Smooth muscle cell of the brain vasculature (primary cell): ENCODE measurements around the gene CHCT1.
"Not testable (repeated sequence)": the region's sequence is repeated elsewhere in the genome, so short reads cannot be mapped to it uniquely, and the experiment has no call there.

Experiments used
- DNase-seq: peaks from one replicate; pipeline ENCODE4 v3.0.0-alpha.2; 2012; ENCODE audit warnings: low read depth, low spot score

Gene CHCT1

DNA sequence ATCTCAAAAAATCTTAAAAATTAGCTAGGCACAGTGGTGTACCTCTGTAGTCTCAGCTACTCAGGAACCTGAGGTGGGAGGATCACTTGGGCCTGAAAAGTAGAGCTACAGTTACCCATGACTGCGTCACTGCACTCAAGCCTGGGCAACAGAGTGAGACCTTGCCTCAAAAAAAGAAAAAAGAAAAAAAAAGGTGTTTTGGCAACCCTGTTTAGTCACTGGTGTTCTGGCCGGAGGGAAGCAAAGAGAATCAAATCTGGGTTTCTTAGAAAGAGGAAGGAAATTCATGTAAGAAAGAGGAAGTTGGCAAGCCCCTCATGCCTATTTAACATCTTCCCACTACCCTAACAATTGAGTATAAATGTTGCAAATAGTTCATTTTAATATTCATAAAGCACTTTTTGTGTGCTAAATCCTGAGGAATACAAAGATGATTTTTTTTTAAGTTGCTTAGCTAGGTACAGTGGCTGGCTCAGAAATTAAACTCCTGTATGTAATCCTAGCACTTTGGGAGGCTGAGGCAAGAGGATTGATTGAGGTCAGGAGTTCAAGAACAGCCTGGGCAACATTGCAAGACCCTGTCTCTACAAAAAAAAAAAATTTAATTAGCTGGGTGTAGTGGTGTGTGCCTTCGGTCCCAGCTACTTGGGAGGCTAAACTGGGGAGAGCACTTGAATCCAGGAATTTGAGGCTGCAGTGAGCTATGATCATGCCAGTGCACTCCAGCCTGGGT, 23.9 kb upstream of the CHCT1 start:
- no peak for DNase-seq

DNA sequence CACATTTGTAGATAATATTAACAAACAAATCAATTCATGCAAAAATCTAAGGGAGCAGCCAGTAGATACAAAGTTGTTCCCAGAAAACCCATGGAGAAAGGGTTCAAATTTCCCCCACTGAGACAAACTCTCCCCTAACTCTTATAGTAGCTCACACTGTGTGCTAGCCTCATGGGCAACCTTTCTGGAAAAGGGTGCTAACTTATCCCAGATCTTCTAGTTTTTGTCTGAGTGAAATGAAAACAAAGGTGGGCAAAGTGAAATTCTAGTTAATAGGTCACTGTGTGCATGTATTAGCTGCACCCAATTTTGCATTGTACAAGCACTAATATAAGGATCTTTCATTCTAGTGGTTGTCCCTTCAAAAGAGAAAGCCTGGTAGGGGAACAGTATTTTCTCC, 20.5 kb upstream of the CHCT1 start:
- no peak for DNase-seq

GRCh38 chr17:60403523-60403810, 18.8 kb upstream of the CHCT1 start:
- DNase-seq: no peak

GRCh38 chr17:60403962-60404361, 18.3 kb upstream of the CHCT1 start:
- DNase-seq: no peak

DNA sequence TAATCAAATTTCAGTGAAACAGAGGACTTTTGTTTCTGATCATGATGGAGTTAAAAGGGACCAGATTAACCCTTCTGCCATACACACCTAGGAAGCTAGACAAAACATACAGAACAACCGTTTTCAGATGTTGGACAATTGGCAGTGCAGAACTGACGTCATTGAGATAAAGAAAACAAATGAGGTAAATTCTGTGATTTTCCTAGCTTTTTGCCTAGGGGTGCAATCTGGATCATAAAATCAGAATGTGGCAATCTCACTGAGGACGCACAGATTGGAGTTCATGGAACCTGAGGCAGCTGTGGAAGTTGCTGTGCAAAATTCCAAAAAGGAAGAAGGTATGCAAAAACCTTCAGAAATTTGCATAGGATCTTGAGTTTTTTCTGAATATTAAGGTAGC, 15.4 kb upstream of the CHCT1 start:
- DNase-seq: no peak

DNA sequence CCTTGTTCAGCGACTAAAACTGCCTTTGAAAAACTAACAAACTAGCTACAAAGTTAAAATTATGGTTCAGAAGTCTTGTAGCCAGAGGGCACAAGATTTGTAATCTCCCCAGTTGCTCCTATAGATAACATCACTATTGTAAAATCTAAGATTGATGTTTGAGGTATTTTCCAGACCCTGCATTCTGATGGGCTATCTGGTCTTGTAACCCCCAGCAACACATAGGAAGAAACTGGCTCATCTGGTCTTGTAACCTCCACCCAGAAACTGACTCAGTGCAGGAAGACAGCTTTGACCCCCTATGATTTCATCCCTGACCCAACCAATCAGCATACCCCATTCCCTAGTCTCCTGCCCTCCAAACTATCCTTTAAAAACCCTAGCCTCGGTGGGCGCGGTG, 12.3 kb upstream of the CHCT1 start:
- no peak for DNase-seq

DNA sequence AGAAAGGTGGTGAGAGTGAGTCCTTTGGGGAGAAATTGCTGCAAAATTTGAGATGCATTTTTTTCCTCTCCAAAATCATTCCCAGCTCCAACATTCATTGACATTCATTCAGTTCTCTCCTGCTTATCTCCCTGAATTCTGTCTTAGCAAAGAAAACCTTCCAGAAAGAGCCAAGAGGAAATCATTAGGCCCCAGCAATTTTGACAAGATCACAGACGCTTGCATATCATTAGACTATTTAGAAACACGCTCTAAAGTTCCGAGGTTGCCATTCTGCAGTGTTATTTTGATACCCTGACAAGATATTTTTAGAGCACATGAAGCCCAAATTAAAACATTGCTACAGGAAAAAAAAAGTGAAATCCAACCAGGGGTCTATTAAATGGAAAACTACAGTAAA, 9.6 kb upstream of the CHCT1 start:
- no peak for DNase-seq

- DNase-seq: no peak
Observed at GRCh38 chr17:60415146-60415545, 7.1 kb upstream of the CHCT1 start.

GRCh38 chr17:60416368-60416925, 5.8 kb upstream of the CHCT1 start:
- no peak for DNase-seq

DNA sequence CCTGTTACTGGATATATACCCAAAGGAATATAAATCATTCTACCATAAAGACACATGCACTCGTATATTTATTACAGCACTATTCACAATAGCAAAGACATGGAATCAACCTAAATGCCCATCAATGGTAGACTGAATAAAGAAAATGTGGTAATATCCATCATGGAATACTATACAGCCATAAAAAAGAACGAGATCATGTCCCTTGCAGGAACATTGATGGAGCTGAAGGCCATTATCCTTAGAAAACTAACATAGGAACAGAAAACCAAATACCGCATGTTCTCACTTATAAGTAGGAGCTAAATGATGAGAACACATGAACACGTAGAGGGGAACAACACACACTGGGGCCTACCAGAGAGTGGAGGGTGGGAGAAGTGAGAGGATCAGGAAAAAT, 3.3 kb upstream of the CHCT1 start:
- DNase-seq: not testable (repeated sequence)

DNA sequence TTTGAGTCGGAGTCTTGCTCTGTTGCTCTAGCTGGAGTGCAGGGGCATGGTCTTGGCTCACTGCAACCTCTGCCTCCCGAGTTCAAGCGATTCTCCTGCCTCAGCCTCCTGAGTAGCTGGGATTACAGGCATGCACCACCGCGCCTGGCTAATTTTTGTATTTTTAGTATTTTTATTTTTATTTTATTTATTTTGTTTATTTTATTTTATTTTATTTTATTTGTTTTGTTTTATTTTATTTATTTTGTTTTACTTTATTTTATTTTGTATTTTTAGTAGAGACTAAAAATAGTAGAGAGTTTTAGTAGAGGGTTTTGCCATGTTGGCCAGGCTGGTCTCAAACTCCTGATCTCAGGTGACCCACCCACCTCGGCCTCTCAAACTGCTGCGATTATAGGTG, 2.4 kb upstream of the CHCT1 start:
- not testable (repeated sequence) for DNase-seq

DNA sequence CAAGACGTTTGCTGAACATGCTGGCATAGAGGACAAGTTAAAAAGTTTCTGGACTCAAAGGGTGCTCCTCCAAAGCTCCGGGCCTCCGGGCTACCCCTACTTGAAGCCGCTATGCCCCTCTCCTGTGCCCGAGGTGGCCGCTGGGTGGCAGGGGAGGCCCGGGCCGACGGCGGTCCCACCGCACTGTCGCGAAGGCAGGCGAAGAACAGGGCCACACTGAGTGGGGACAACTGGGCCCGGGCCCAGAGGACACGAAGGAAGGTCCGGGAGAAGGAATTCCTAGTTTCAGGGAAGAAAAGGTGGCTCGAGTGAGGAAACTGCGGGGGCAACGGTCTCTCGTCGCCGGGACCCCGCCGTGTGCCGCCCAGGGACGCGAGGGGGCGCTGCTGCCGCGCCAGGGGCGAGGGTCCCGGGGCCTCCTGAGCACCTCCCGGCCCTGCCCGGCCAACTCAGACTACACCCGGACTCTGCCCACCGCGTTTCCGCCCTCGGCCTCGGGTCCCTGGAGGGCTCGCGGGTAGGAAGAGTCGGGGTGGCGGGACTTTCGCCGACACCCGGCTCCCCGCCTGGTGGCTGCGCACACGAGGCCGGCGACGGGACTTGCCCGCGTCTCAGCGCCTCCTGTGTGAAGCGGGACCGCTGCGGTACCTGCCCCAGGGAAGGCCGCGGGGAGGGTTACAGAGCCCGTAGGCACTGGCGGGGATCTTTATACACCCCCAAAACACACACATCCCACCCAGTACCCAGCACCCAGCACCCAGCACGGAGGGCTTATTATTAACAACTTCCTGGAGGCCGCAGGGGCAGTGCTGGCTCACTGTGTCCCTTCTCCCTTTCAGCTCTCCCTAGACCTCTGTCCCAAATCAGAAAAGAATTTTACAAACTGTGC, 772 bp upstream of the CHCT1 start:
- no peak for DNase-seq

DNA sequence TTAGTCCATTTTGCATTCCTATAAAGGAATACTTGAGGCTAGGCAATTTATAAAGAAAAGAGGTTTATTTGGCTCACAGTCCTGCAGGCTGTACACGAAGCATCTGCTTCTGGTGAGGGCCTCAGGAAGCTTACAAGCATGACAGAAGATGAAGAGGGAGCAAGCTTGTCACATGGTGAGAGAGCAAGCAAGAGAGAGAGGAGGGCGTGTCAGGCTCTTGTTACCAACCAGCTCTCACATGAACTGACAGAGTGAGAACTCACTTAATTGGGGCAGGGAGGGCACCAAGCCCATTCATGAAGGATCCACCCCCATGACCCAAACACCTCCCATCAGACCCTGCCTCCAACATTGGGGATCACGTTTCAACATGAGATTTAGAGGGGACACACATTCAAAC, 1.6 kb downstream of the CHCT1 start:
- no peak for DNase-seq

DNA sequence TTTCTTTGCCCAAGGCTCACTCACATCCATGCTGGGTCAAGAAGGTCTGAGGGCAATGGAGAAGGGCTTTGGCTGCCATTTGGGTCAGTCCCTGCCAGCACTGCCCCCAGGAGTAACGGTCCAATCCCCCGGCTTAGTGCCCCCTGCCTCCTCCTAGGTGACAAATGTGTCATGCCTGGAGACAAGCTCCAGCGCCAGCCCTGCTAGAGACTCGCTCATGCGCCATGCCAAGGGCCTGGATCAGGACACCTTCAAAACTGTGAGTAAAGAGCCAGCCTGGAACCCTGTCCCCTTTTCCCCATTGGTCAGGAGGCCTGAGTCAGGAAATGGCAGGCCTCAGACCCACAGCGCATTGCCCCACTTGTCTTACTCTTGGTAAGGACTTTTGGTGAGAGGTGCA, 3.3 kb downstream of the CHCT1 start:
- no peak for DNase-seq

DNA sequence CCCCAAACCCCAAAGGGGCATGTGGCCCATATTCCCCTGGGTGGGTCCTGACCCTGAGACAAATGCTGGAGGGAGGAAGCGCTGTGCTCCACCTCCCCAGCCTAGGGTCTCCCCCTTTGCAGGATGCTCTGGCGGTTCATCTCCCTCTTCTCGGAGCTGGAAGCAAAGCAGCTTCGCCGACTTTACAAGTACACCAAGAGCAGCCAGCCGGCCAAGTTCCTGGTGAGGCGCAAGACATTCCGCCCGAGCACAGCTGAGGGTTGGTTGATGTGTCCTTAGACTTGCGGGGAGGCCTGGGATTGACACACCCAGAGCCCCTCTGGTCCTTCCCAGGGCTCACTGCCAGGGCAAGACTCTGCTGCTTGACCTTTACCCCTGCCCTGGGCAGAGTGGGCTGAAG, 4.3 kb downstream of the CHCT1 start:
- DNase-seq: no peak

- not testable (repeated sequence) for DNase-seq
Observed at GRCh38 chr17:60428491-60428890, 6.2 kb downstream of the CHCT1 start.

DNA sequence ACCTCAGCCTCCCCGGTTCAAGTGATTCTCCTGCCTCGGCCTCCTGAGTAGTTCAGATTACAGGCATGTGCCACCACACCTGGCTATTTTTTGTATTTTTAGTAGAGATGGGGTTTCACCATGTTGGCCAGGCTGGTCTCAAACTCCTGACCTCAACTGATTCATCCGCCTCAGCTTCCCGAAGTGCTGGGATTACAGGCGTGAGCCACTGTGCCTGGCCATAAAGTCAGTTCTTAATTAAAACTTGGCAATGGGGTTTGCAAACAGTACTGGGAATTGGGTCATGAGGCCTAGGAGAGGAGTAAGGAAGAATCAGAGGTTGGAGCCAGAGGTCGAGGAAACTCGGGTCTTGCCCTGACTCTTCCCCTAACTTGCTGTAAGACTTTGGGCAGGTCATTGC, 8.3 kb downstream of the CHCT1 start:
- not testable (repeated sequence) for DNase-seq

- not testable (repeated sequence) for DNase-seq
Observed at GRCh38 chr17:60433021-60433997, 11.0 kb downstream of the CHCT1 start.

GRCh38 chr17:60435244-60436167, 13.2 kb downstream of the CHCT1 start:
- DNase-seq: peak; percentile 73

DNA sequence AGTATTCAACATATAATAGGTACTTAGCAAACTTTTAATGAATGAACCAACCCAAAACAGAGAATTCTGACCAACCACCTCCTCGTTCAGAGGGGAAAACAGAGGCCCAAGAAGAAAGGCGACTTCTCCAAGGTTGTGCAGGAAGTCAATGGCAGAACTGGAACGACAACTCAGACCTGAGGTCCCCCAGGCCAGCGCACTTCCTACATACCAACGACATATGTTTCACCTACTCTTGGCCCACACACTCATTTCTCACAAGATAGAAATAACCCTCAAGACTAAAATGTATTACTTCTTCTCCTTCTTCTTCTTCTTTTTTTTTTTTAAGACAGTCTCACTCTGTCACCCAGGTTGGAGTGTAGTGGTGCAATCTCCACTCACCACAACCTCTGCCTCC, 14.4 kb downstream of the CHCT1 start:
- DNase-seq: no peak

GRCh38 chr17:60439501-60439900, 17.2 kb downstream of the CHCT1 start:
- no peak for DNase-seq
